ENCODE results near the gene MRPS6. TPM values are rescaled to one million over a fixed set of nuclear protein-coding genes. Genes with fewer than 3 reads are reported as not detected.

MRPS6 gene
- total RNA-seq, 4 donors from 2014 or later = 17.3 to 54.8 (median 29.3) TPM

- peaks cover 60 to 69% of the 10 kb centered on the region in 2 donors for H3K4me1 ChIP-seq
- DNase-seq = no peak
- no peak overlapping the region for H3K27ac ChIP-seq
- TF ChIP-seq CTCF (IDR thresholded peaks at IDR 0.05 in 4 of 5, conservative IDR thresholded peaks at IDR 0.05 in 1 of 5) (no peak), POLR2A (IDR thresholded peaks at IDR 0.05) (no peak)
- H3K9me3 ChIP-seq = no peaks in the 10 kb centered on the region
- intact Hi-C loops (cut with DNase I; ENCODE audit: low total_unique reads) (no loop called here), in situ Hi-C loops (cut with MboI; ENCODE audit: low sequenced_read_pairs in 4 of 4) (no loop called here)
- no peaks in the 10 kb centered on the region for H3K36me3 ChIP-seq
- no peaks in the 10 kb centered on the region for H3K27me3 ChIP-seq
- ATAC-seq = no peak
- H3K4me3 ChIP-seq = no peak overlapping the region
These were observed 9.4 kb downstream of the MRPS6 start for GRCh38 chr21:34082769-34083168.

- TF ChIP-seq CTCF (IDR thresholded peaks at IDR 0.05 in 4 of 5, conservative IDR thresholded peaks at IDR 0.05 in 1 of 5) (no peak), POLR2A (IDR thresholded peaks at IDR 0.05) (no peak)
- Histone ChIP-seq H3K9me3 (no peaks in the 10 kb centered on the region), H3K4me1 (peaks cover 55 to 65% of the 10 kb centered on the region in 2 donors), H3K36me3 (no peaks in the 10 kb centered on the region), H3K27me3 (no peaks in the 10 kb centered on the region), H3K27ac (no peak overlapping the region), H3K4me3 (no peak overlapping the region)
- ATAC-seq = no peak
- intact Hi-C loops (cut with DNase I; ENCODE audit: low total_unique reads) (no loop called here), in situ Hi-C loops (cut with MboI; ENCODE audit: low sequenced_read_pairs in 4 of 4) (no loop called here)
- no peak for DNase-seq
These were observed 10.0 kb downstream of the MRPS6 start for GRCh38 chr21:34083357-34083756.

GRCh38 chr21:34085129-34085528 lies 11.8 kb downstream of the MRPS6 start:
- Histone ChIP-seq H3K4me3 (no peak overlapping the region), H3K4me1 (peaks cover 43 to 61% of the 10 kb centered on the region in 2 donors), H3K27ac (no peak overlapping the region), H3K27me3 (no peaks in the 10 kb centered on the region), H3K36me3 (no peaks in the 10 kb centered on the region), H3K9me3 (no peaks in the 10 kb centered on the region)
- in situ Hi-C loops (cut with MboI; ENCODE audit: low sequenced_read_pairs in 4 of 4) (no loop called here), intact Hi-C loops (cut with DNase I; ENCODE audit: low total_unique reads) (no loop called here)
- DNase-seq (no peak), ATAC-seq (no peak)
- TF ChIP-seq CTCF (IDR thresholded peaks at IDR 0.05 in 4 of 5, conservative IDR thresholded peaks at IDR 0.05 in 1 of 5) = no peak
- TF ChIP-seq POLR2A (IDR thresholded peaks at IDR 0.05) = no peak

GRCh38 chr21:34086887-34087306 lies 13.5 kb downstream of the MRPS6 start:
- Histone ChIP-seq H3K36me3 (no peaks in the 10 kb centered on the region), H3K4me3 (no peak overlapping the region), H3K27ac (no peak overlapping the region), H3K27me3 (no peaks in the 10 kb centered on the region), H3K4me1 (peaks cover 37 to 61% of the 10 kb centered on the region in 2 donors), H3K9me3 (no peaks in the 10 kb centered on the region)
- ATAC-seq = no peak
- in situ Hi-C loops (cut with MboI; ENCODE audit: low sequenced_read_pairs in 4 of 4) (no loop called here), intact Hi-C loops (cut with DNase I; ENCODE audit: low total_unique reads) (no loop called here)
- DNase-seq = no peak
- TF ChIP-seq CTCF (IDR thresholded peaks at IDR 0.05 in 4 of 5, conservative IDR thresholded peaks at IDR 0.05 in 1 of 5) (no peak), POLR2A (IDR thresholded peaks at IDR 0.05) (no peak)

- in situ Hi-C loops (cut with MboI; ENCODE audit: low sequenced_read_pairs in 4 of 4) = no loop called here
- Histone ChIP-seq H3K36me3 (no peaks in the 10 kb centered on the region), H3K4me3 (no peak overlapping the region), H3K9me3 (no peaks in the 10 kb centered on the region), H3K27ac (no peak overlapping the region), H3K4me1 (peaks cover 29 to 54% of the 10 kb centered on the region in 2 donors), H3K27me3 (no peaks in the 10 kb centered on the region)
- TF ChIP-seq POLR2A (IDR thresholded peaks at IDR 0.05) = no peak
- TF ChIP-seq CTCF (IDR thresholded peaks at IDR 0.05 in 4 of 5, conservative IDR thresholded peaks at IDR 0.05 in 1 of 5) = no peak
- DNase-seq (no peak), ATAC-seq (no peak)
- intact Hi-C loops (cut with DNase I; ENCODE audit: low total_unique reads) = no loop called here
These were observed 15.4 kb downstream of the MRPS6 start for GRCh38 chr21:34088752-34089151.

Measured in gastrocnemius medialis (tissue), 4 donors.